ENCODE data around the gene CELF4. TPM values are rescaled to one million over a fixed set of nuclear protein-coding genes. Genes with fewer than 3 reads are reported as not detected.

Gene CELF4
- total RNA-seq, 4 donors from 2014 or later, result not detected

DNA sequence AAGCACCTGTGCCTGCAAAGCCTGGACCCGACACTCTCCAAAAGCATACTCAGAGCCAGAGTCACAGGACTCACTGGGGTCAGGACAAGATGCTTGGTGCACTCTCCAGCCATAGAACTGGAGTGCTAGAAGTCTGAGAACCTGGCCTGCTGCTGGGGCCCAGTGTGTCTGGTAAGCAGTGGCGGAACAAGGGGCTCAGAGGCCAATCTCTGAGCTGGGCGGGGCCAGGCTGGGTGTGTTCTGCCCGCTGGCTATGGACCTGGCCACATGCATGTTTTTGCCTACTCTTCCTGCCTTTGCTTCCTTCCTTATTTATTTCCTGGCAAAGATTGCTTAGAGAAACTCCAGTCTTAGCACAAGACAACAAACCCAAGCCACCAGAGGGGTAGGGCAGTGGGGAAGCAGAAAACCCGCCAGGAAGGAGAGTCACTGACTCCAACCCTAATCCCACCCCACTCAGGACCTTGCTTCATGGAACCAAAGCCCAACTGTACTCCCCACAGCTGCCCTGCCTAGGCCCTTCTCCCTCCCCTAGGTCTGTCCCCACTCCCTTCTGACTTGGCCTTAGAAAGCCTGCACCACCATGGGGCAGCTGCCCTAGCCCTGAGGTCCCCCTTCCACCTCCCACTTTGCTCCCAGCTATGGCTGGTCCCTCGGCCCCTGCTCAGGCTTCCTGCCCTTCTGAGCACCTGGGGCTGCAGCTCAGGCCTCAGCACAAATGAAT is 315.5 kb downstream of the CELF4 start:
- TF ChIP-seq, protein P1, sequence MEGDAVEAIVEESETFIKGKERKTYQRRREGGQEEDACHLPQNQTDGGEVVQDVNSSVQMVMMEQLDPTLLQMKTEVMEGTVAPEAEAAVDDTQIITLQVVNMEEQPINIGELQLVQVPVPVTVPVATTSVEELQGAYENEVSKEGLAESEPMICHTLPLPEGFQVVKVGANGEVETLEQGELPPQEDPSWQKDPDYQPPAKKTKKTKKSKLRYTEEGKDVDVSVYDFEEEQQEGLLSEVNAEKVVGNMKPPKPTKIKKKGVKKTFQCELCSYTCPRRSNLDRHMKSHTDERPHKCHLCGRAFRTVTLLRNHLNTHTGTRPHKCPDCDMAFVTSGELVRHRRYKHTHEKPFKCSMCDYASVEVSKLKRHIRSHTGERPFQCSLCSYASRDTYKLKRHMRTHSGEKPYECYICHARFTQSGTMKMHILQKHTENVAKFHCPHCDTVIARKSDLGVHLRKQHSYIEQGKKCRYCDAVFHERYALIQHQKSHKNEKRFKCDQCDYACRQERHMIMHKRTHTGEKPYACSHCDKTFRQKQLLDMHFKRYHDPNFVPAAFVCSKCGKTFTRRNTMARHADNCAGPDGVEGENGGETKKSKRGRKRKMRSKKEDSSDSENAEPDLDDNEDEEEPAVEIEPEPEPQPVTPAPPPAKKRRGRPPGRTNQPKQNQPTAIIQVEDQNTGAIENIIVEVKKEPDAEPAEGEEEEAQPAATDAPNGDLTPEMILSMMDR (IDR thresholded peaks at IDR 0.05), result no peak
- no peak for TF ChIP-seq EP300 (IDR thresholded peaks at IDR 0.05)
- no peak for TF ChIP-seq POLR2A (IDR thresholded peaks at IDR 0.05)
- Histone ChIP-seq H3K4me1 (peaks cover 0 to 14% (median 5%) of the 10 kb centered on the region in 4 donors), H3K4me3 (no peak overlapping the region), H3K27me3 (peaks cover 0 to 37% of the 10 kb centered on the region in 2 donors), H3K27ac (no peak overlapping the region), H3K9me3 (no peaks in the 10 kb centered on the region), H3K36me3 (no peaks in the 10 kb centered on the region)
- no peak for DNase-seq (ENCODE audit: low spot score in 2 of 2)
- 71 to 89% methylated on average over 6 of the region's 6 CpGs for WGBS, 2 donors

DNA sequence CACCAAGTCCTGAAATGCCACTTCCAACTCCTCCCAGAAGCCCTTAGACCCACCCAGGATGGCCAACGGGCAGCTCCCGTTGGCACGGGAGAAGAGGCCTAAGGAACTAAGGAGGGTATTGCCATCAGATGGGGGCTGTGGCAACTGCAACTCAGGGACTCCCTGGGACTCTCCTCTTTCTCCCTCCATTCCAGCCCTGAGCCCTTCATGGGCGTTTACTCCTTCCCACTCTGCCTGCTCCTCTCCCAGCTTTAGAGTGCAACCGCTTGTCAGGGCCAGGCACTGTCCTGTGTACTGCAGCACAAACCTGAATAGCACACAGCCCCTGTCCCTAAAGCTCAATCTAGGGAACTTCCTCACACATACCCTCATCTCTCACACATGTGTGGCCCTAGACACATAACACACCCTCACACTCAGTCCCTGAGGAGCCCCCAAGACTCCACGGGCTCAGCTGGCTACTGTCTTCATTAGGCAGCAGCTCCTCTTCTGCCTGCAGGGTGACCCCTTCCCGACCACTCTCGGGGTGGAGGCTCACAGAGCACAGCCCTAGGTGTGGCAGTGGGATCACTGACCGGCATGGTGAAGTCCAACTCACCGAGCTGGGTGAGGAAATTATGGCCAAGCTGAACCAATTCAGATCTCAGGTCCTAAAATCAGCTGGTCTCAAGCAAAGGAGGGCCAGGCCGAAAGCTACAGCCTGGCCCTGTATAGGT is 316.3 kb downstream of the CELF4 start:
- H3K4me1 ChIP-seq, result peaks cover 0 to 9% (median 3%) of the 10 kb centered on the region in 4 donors
- H3K9me3 ChIP-seq, result no peaks in the 10 kb centered on the region
- no peak for TF ChIP-seq POLR2A (IDR thresholded peaks at IDR 0.05)
- no peak for TF ChIP-seq EP300 (IDR thresholded peaks at IDR 0.05)
- TF ChIP-seq, protein P1 (IDR thresholded peaks at IDR 0.05), result no peak
- H3K27me3 ChIP-seq, result peaks cover 0 to 37% of the 10 kb centered on the region in 2 donors
- H3K4me3 ChIP-seq, result no peak overlapping the region
- H3K36me3 ChIP-seq, result no peaks in the 10 kb centered on the region
- 75 to 78% methylated on average over 8 to 11 of the region's 11 CpGs for WGBS, 2 donors
- DNase-seq (ENCODE audit: low spot score in 2 of 2), result no peak
- no peak overlapping the region for H3K27ac ChIP-seq

DNA sequence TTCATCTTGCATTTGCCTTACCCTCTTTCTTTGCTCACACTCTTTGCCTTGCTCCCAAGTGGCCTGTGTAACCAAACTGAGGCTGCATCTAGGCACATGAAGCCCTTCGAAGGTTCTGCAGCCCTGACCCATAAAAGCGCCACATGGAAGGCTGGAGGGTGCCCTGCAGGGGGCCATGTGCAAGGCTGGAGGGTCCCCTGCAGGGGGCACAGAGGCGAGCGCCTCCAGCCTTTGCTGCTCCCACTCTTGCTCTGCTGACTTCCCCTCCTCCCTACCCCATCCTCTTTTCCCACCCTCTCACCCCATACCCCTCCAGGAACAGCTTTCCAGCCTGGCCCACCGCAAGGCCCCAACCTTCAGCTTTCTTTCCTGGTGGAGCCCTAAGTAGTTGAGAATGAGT is 317.3 kb downstream of the CELF4 start:
- Histone ChIP-seq H3K4me3 (no peak overlapping the region), H3K27me3 (peaks cover 0 to 31% of the 10 kb centered on the region in 2 donors), H3K36me3 (no peaks in the 10 kb centered on the region), H3K27ac (no peak overlapping the region), H3K4me1 (peaks cover 0 to 4% (median under 1%) of the 10 kb centered on the region in 4 donors), H3K9me3 (no peaks in the 10 kb centered on the region)
- DNase-seq (ENCODE audit: low spot score in 2 of 2), result no peak
- 77 to 81% methylated on average over 5 of the region's 5 CpGs for WGBS, 2 donors
- TF ChIP-seq, protein P1 (IDR thresholded peaks at IDR 0.05), result no peak
- TF ChIP-seq EP300 (IDR thresholded peaks at IDR 0.05) (no peak), POLR2A (IDR thresholded peaks at IDR 0.05) (no peak)

DNA sequence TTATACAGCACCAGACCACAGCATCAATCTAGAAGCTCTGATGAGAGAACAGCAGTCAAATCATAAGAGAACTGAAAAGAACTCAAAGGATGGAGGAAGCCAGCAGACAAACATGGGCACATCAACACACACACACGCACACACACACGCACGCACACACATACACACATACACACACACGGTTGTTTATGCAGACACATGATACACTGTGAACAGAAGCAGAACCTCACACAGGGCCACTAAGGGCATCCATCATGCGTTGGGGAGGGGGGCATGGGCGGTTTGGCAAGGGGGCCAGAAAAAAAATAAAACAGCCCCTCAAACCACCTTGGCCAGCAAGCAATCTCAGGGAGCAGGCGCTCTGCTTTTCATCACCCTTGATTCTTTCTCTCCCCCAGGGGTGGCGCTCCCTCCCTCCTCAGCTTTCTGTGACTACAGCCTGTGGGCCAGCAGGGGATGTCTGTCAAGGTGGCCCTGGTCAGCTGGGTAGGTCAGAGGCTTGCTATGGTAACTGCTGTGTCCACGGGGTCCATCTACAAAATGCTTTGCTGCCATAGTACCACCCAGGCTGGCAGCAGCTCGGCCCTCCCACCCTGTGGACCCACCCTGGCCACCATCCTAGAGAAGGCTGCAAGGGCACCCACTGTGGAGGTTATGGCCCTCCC is 318.0 kb downstream of the CELF4 start:
- Histone ChIP-seq H3K4me1 (peaks cover 0 to 5% (median 0%) of the 10 kb centered on the region in 4 donors), H3K27ac (no peak overlapping the region), H3K27me3 (peaks cover 0 to 24% of the 10 kb centered on the region in 2 donors), H3K4me3 (no peak overlapping the region), H3K9me3 (no peaks in the 10 kb centered on the region), H3K36me3 (no peaks in the 10 kb centered on the region)
- no peak for DNase-seq (ENCODE audit: low spot score in 2 of 2)
- WGBS, 2 donors, result 90 to 91% methylated on average over 9 to 10 of the region's 10 CpGs
- TF ChIP-seq EP300 (IDR thresholded peaks at IDR 0.05) (no peak), POLR2A (IDR thresholded peaks at IDR 0.05) (no peak)
- TF ChIP-seq, protein P1 (IDR thresholded peaks at IDR 0.05), result no peak
